GM21447 (cell line): Measurements from ENCODE around the gene TCF3.

Experiments used
- ATAC-seq: cut with Tn5 transposase; IDR thresholded peaks from one replicate; pipeline ENCODE4 v1.9.1; 2021; ENCODE audit not compliant: unreplicated experiment

Gene TCF3

GRCh38 chr19:1613146-1613545 lies 39.3 kb downstream of the TCF3 start:
- ATAC-seq = no peak

GRCh38 chr19:1612114-1613086 lies 40.0 kb downstream of the TCF3 start:
- no peak for ATAC-seq

- ATAC-seq = no peak
Measured at GRCh38 chr19:1611353-1611752, 41.1 kb downstream of the TCF3 start.

- ATAC-seq = no peak
Measured at GRCh38 chr19:1610579-1610978, 41.8 kb downstream of the TCF3 start.

GRCh38 chr19:1609680-1610474 lies 42.5 kb downstream of the TCF3 start:
- ATAC-seq = no peak

- no peak for ATAC-seq
Measured at GRCh38 chr19:1609103-1609396, 43.4 kb downstream of the TCF3 start.

GRCh38 chr19:1608359-1609102 lies 43.9 kb downstream of the TCF3 start:
- ATAC-seq = no peak

- no peak for ATAC-seq
Measured at GRCh38 chr19:1606138-1606651, 46.2 kb downstream of the TCF3 start.

GRCh38 chr19:1605236-1606137 lies 46.9 kb downstream of the TCF3 start, which contains the start of gene UQCR11:
TSS of gene UQCR11 (minus strand) at chr19:1605462. CDS start at chr19:1605409, 53 bp downstream.
- ATAC-seq = peak; percentile 69

GRCh38 chr19:1602091-1602707 lies 50.2 kb downstream of the TCF3 start:
- ATAC-seq = no peak

GRCh38 chr19:1601613-1602064 lies 50.8 kb downstream of the TCF3 start:
- no peak for ATAC-seq

GRCh38 chr19:1599460-1599846 lies 53.0 kb downstream of the TCF3 start:
- ATAC-seq = no peak

GRCh38 chr19:1598777-1599459 lies 53.5 kb downstream of the TCF3 start:
- ATAC-seq = no peak

- ATAC-seq = no peak
Measured at GRCh38 chr19:1593501-1593772, 59.0 kb downstream of the TCF3 start.

GRCh38 chr19:1592755-1593500 lies 59.5 kb downstream of the TCF3 start, which contains the start of gene MBD3:
TSS of gene MBD3 (minus strand) at chr19:1592865. CDS start at chr19:1592631, 234 bp downstream.
- ATAC-seq = peak; percentile 50

GRCh38 chr19:1592024-1592754 lies 60.2 kb downstream of the TCF3 start:
- ATAC-seq = peak; percentile 62

GRCh38 chr19:1591421-1592023 lies 60.9 kb downstream of the TCF3 start:
- no peak for ATAC-seq
